Endothelial cell of umbilical vein (primary cell): ENCODE results near the gene IRF9.

Experiments
- EZH2 ChIP-seq: IDR thresholded peaks from 2 replicates; pipeline ENCODE4 v1.6.1; 2012; ENCODE audit warnings: borderline replicate concordance, low read depth, mild to moderate bottlenecking, moderate library complexity, low read length, inconsistent platforms; ENCODE audit not compliant: severe bottlenecking
- FOS ChIP-seq: IDR thresholded peaks from 2 replicates; pipeline ENCODE4 v1.6.1; 2011; ENCODE audit warnings: mild to moderate bottlenecking, low read length, moderate library complexity, borderline replicate concordance; ENCODE audit not compliant: insufficient read depth
- GATA2 ChIP-seq: IDR thresholded peaks from 2 replicates; pipeline ENCODE4 v1.7.0; 2011; ENCODE audit warnings: low read depth, mild to moderate bottlenecking, moderate library complexity, mixed read lengths, low read length; ENCODE audit not compliant: insufficient read length, insufficient read depth
- JUN ChIP-seq: IDR thresholded peaks from 2 replicates; pipeline ENCODE4 v1.6.1; 2011; ENCODE audit warnings: borderline replicate concordance, low read depth; ENCODE audit not compliant: insufficient read length, insufficient read depth
- MYC ChIP-seq: IDR thresholded peaks from one replicate; pipeline ENCODE4 v1.6.1; 2011; ENCODE audit warnings: mild to moderate bottlenecking, low read depth, low read length
- POLR2A ChIP-seq: IDR thresholded peaks from 2 replicates; pipeline ENCODE4 v1.6.1; 2012; ENCODE audit warnings: low read depth, mild to moderate bottlenecking, control low read depth, low read length
- POLR2AphosphoS5 ChIP-seq: IDR thresholded peaks from 2 replicates; pipeline ENCODE4 v1.6.1; 2012; ENCODE audit warnings: low read depth, mild to moderate bottlenecking, control low read depth, low read length, moderate library complexity; ENCODE audit not compliant: insufficient read depth
- TF ChIP-seq, protein P1 (sequence below), 2 donors: IDR thresholded peaks; 1 replicate in 1 of 2; 2 replicates in 1 of 2; pipeline ENCODE4 v1.5.1; 2011; ENCODE audit warnings: low read length in 2 of 2, mild to moderate bottlenecking in 2 of 2, moderate library complexity in 2 of 2, control low read depth in 1 of 2, inconsistent platforms in 1 of 2, low read depth in 1 of 2; ENCODE audit not compliant: insufficient read depth in 1 of 2; ENCODE audit errors: extremely low read depth in 1 of 2
- TF ChIP-seq, protein P2 (sequence below): IDR thresholded peaks from 2 replicates; pipeline ENCODE4 v1.6.1; 2011; ENCODE audit not compliant: insufficient read depth, insufficient read length

DNA sequence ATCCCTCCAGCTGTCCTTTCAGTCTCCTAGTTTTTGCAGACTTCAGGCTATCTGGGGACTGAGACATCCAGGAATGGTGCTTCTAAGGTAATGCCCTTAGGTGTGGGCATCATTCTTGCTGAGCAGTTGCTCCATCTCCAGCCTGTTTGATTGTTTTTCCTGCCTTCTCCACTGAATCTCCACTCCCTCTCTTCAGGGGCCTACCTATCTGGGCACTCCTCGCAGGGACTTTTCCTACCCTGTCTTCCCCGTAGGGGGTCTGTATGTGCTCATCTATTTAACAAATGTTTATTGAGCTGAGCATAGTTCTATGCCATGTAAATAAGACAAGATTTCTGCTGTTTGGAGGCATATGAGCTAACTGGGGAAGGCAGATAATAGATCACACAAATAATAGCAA lies 28.1 kb upstream of the IRF9 start:
- TF ChIP-seq, protein P1, sequence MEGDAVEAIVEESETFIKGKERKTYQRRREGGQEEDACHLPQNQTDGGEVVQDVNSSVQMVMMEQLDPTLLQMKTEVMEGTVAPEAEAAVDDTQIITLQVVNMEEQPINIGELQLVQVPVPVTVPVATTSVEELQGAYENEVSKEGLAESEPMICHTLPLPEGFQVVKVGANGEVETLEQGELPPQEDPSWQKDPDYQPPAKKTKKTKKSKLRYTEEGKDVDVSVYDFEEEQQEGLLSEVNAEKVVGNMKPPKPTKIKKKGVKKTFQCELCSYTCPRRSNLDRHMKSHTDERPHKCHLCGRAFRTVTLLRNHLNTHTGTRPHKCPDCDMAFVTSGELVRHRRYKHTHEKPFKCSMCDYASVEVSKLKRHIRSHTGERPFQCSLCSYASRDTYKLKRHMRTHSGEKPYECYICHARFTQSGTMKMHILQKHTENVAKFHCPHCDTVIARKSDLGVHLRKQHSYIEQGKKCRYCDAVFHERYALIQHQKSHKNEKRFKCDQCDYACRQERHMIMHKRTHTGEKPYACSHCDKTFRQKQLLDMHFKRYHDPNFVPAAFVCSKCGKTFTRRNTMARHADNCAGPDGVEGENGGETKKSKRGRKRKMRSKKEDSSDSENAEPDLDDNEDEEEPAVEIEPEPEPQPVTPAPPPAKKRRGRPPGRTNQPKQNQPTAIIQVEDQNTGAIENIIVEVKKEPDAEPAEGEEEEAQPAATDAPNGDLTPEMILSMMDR (IDR thresholded peaks at IDR 0.05; ENCODE audit: extremely low read depth in 1 of 2, insufficient read depth in 1 of 2, low read depth in 1 of 2, low read length in 2 of 2): no peak
- TF ChIP-seq GATA2 (no peak), POLR2A (no peak), JUN (no peak), POLR2AphosphoS5 (no peak), EZH2 (no peak), MYC (no peak), FOS (no peak)
- TF ChIP-seq, protein P2, sequence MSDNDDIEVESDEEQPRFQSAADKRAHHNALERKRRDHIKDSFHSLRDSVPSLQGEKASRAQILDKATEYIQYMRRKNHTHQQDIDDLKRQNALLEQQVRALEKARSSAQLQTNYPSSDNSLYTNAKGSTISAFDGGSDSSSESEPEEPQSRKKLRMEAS: no peak
